Neural cell (in vitro differentiated cells): ENCODE measurements around the gene SDF2. TPM values are rescaled to one million over a fixed set of nuclear protein-coding genes. Genes with fewer than 3 reads are reported as not detected.

ENCODE experiments used
- H2AFZ ChIP-seq: fragments of 200-600, 300-800 bp; sonication (generic), shearing (Covaris generic); 2 replicates; pipeline ENCODE4 v1.6.0; 2014; ENCODE audit warnings: low read depth, mild to moderate bottlenecking, antibody characterized with exemption, low read length, moderate library complexity
- H3F3A ChIP-seq: fragments of 200-600 bp; shearing (Covaris generic); 2 replicates; pipeline ENCODE4 v1.6.1; 2016; ENCODE audit warnings: mild to moderate bottlenecking, moderate library complexity, mixed read lengths, antibody characterized with exemption, low read length; ENCODE audit not compliant: insufficient read depth, poor library complexity, severe bottlenecking
- H3K27ac ChIP-seq: fragments of 200-600, 300-800 bp; sonication (generic), shearing (Covaris generic); 2 replicates; pipeline ENCODE4 v1.5.1; 2014; ENCODE audit warnings: mild to moderate bottlenecking, low read length, moderate library complexity
- H3K27me3 ChIP-seq: fragments of 300-800, 200-600 bp; sonication (generic), shearing (Covaris generic); 2 replicates; pipeline ENCODE4 v1.6.0; 2014; ENCODE audit warnings: mild to moderate bottlenecking, low read depth, low read length, moderate library complexity; ENCODE audit not compliant: insufficient read depth
- H3K36me3 ChIP-seq: fragments of 300-800, 200-600 bp; sonication (generic), shearing (Covaris generic); 2 replicates; pipeline ENCODE4 v1.5.1; 2014; ENCODE audit warnings: mild to moderate bottlenecking, antibody characterized with exemption, low read length, moderate library complexity; ENCODE audit not compliant: insufficient read depth
- H3K4me2 ChIP-seq: fragments of 300-800, 200-600 bp; sonication (generic), shearing (Covaris generic); 2 replicates; pipeline ENCODE4 v1.6.0; 2014; ENCODE audit warnings: mild to moderate bottlenecking, low read length
- H3K4me3 ChIP-seq: fragments of 300-800, 200-600 bp; sonication (generic), shearing (Covaris generic); 2 replicates; pipeline ENCODE4 v1.5.1; 2014; ENCODE audit warnings: mild to moderate bottlenecking, low read length, moderate library complexity
- H3K79me2 ChIP-seq: fragments of 200-600 bp; shearing (Covaris generic); replicated peaks from 2 replicates; pipeline ENCODE4 v1.6.0; 2014; ENCODE audit warnings: mild to moderate bottlenecking, low read length, moderate library complexity; ENCODE audit not compliant: insufficient read depth
- H3K9ac ChIP-seq: fragments of 300-800, 200-600 bp; sonication (generic), shearing (Covaris generic); 2 replicates; pipeline ENCODE4 v1.6.1; 2016; ENCODE audit warnings: mild to moderate bottlenecking, low read length, mixed read lengths
- H3K9me2 ChIP-seq: fragments of 200-600 bp; shearing (Covaris generic); 2 replicates; pipeline ENCODE4 v1.6.1; 2016; ENCODE audit warnings: mild to moderate bottlenecking, low read length, mixed read lengths; ENCODE audit not compliant: insufficient read depth
- H3K9me3 ChIP-seq: fragments of 200-600, 300-800 bp; sonication (generic), shearing (Covaris generic); 2 replicates; pipeline ENCODE4 v1.6.1; 2016; ENCODE audit warnings: mild to moderate bottlenecking, mixed run types, low read length, moderate library complexity, mixed read lengths
- H4K20me1 ChIP-seq: fragments of 200-600 bp; shearing (Covaris generic); 2 replicates; pipeline ENCODE4 v1.6.1; 2016; ENCODE audit warnings: mild to moderate bottlenecking, mixed run types; ENCODE audit not compliant: insufficient read depth
- CTCF ChIP-seq: fragments of 450-650 bp; IDR thresholded peaks from 2 replicates; pipeline ENCODE4 v1.5.1; 2014; ENCODE audit warnings: antibody characterized with exemption, mild to moderate bottlenecking, moderate library complexity; ENCODE audit not compliant: poor library complexity, severe bottlenecking
- EP300 ChIP-seq: fragments of 450-650 bp; conservative IDR thresholded peaks from 2 replicates; pipeline ENCODE4 v1.6.1; 2014; ENCODE audit warnings: antibody characterized with exemption, mild to moderate bottlenecking, moderate library complexity; ENCODE audit not compliant: poor library complexity, severe bottlenecking
- EZH2 ChIP-seq: fragments of 200-600, 300-800 bp; shearing (Covaris generic), sonication (generic); IDR thresholded peaks from 2 replicates; pipeline ENCODE4 v1.6.1; 2014; ENCODE audit warnings: antibody characterized with exemption, low read length, borderline replicate concordance, mild to moderate bottlenecking; ENCODE audit not compliant: insufficient read depth, poor library complexity, severe bottlenecking
- MXI1 ChIP-seq: fragments of 450-650 bp; conservative IDR thresholded peaks from 2 replicates; pipeline ENCODE4 v1.6.1; 2014; ENCODE audit warnings: antibody characterized with exemption, mild to moderate bottlenecking; ENCODE audit not compliant: poor library complexity, severe bottlenecking
- POLR2AphosphoS5 ChIP-seq: IDR thresholded peaks from 2 replicates; pipeline ENCODE4 v1.6.1; 2012
- RAD21 ChIP-seq: fragments of 450-650 bp; conservative IDR thresholded peaks from 2 replicates; pipeline ENCODE4 v1.6.1; 2014; ENCODE audit warnings: antibody characterized with exemption, mild to moderate bottlenecking, moderate library complexity
- SMC3 ChIP-seq: fragments of 450-650 bp; conservative IDR thresholded peaks from 2 replicates; pipeline ENCODE4 v1.6.1; 2014; ENCODE audit warnings: antibody characterized with exemption, mild to moderate bottlenecking, moderate library complexity; ENCODE audit not compliant: poor library complexity
- TAF1 ChIP-seq: IDR thresholded peaks from 2 replicates; pipeline ENCODE4 v1.6.1; 2012; ENCODE audit warnings: low read depth
- polyA plus RNA-seq: library from polyadenylated mRNA; depleted of rRNA; stranded (reverse); fragments of >200 nt; gene quantifications from 2 replicates; pipeline ENCODE4 v1.2.3, GENCODE V29; 2014
- TF ChIP-seq, protein P1 (sequence below): IDR thresholded peaks from 2 replicates; pipeline ENCODE4 v1.6.1; 2012; ENCODE audit warnings: borderline replicate concordance

Gene SDF2
- polyA plus RNA-seq, 1 donor from 2014 or later, result 129 TPM

- no peak overlapping the region for H3K27ac ChIP-seq
- TF ChIP-seq EP300 (no peak), EZH2 (no peak)
- H3K9ac ChIP-seq, result no peak overlapping the region
- H2AFZ ChIP-seq, result no peak overlapping the region
- no peaks in the 10 kb centered on the region for H3K79me2 ChIP-seq
- no peak overlapping the region for H3K4me3 ChIP-seq
- H3K36me3 ChIP-seq, result peaks cover 5% of the 10 kb centered on the region
- no peaks in the 10 kb centered on the region for H3K9me2 ChIP-seq
- no peaks in the 10 kb centered on the region for H3K9me3 ChIP-seq
- H3K27me3 ChIP-seq, result no peaks in the 10 kb centered on the region
- no peak overlapping the region for H3K4me2 ChIP-seq
- H3F3A ChIP-seq, result no peaks in the 10 kb centered on the region
- H4K20me1 ChIP-seq, result no peaks in the 10 kb centered on the region
Measured at GRCh38 chr17:28623696-28624095, 38.0 kb downstream of the SDF2 start.

DNA sequence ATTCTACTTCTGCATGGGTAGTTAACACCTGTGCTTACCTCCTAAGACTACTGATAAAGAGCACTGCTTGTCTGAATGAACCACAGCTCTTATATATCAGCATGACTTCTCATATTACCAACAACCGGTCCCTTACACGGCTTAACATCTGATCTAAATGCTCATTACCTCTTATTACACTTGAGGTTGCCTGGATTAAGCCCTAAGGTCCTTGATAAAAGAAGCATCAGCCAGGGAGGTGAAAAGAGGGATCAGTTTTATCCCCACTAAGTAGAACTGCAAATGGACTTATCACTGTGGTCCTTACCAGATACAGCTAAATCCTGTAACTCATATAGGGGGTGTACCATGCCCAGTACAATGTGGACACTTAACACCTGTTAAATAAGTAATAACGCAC lies 39.5 kb downstream of the SDF2 start:
- Histone ChIP-seq H3K4me3 (no peak overlapping the region), H3K4me2 (no peak overlapping the region), H3K9ac (no peak overlapping the region), H3K9me3 (no peaks in the 10 kb centered on the region), H3K9me2 (no peaks in the 10 kb centered on the region), H3K27ac (no peak overlapping the region), H3K36me3 (no peaks in the 10 kb centered on the region), H4K20me1 (no peaks in the 10 kb centered on the region), H3F3A (no peaks in the 10 kb centered on the region), H2AFZ (no peak overlapping the region), H3K79me2 (no peaks in the 10 kb centered on the region), H3K27me3 (no peaks in the 10 kb centered on the region)
- TF ChIP-seq POLR2AphosphoS5, result no peak
- no peak for TF ChIP-seq EZH2
- TF ChIP-seq, protein P1, sequence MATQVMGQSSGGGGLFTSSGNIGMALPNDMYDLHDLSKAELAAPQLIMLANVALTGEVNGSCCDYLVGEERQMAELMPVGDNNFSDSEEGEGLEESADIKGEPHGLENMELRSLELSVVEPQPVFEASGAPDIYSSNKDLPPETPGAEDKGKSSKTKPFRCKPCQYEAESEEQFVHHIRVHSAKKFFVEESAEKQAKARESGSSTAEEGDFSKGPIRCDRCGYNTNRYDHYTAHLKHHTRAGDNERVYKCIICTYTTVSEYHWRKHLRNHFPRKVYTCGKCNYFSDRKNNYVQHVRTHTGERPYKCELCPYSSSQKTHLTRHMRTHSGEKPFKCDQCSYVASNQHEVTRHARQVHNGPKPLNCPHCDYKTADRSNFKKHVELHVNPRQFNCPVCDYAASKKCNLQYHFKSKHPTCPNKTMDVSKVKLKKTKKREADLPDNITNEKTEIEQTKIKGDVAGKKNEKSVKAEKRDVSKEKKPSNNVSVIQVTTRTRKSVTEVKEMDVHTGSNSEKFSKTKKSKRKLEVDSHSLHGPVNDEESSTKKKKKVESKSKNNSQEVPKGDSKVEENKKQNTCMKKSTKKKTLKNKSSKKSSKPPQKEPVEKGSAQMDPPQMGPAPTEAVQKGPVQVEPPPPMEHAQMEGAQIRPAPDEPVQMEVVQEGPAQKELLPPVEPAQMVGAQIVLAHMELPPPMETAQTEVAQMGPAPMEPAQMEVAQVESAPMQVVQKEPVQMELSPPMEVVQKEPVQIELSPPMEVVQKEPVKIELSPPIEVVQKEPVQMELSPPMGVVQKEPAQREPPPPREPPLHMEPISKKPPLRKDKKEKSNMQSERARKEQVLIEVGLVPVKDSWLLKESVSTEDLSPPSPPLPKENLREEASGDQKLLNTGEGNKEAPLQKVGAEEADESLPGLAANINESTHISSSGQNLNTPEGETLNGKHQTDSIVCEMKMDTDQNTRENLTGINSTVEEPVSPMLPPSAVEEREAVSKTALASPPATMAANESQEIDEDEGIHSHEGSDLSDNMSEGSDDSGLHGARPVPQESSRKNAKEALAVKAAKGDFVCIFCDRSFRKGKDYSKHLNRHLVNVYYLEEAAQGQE, result no peak
- TF ChIP-seq RAD21, result no peak
- no peak for TF ChIP-seq MXI1
- no peak for TF ChIP-seq SMC3
- TF ChIP-seq TAF1, result no peak
- no peak for TF ChIP-seq CTCF

- no peak overlapping the region for H3K4me3 ChIP-seq
- H3K79me2 ChIP-seq, result no peaks in the 10 kb centered on the region
- TF ChIP-seq, protein P1, result no peak
- TF ChIP-seq CTCF (no peak), EP300 (no peak), POLR2AphosphoS5 (no peak), RAD21 (no peak), SMC3 (no peak), TAF1 (no peak), EZH2 (no peak), MXI1 (no peak)
- no peak overlapping the region for H3K27ac ChIP-seq
- no peaks in the 10 kb centered on the region for H4K20me1 ChIP-seq
- no peaks in the 10 kb centered on the region for H3K27me3 ChIP-seq
- H3K4me2 ChIP-seq, result no peak overlapping the region
- H3K9me3 ChIP-seq, result no peaks in the 10 kb centered on the region
- H2AFZ ChIP-seq, result no peak overlapping the region
- no peaks in the 10 kb centered on the region for H3K36me3 ChIP-seq
- H3F3A ChIP-seq, result no peaks in the 10 kb centered on the region
- no peaks in the 10 kb centered on the region for H3K9me2 ChIP-seq
- H3K9ac ChIP-seq, result no peak overlapping the region
Measured at GRCh38 chr17:28620010-28620409, 41.7 kb downstream of the SDF2 start.
